GM21515 (cell line): ENCODE measurements around the gene SLX9.
"Not testable (repeated sequence)": the region's sequence is repeated elsewhere in the genome, so short reads cannot be mapped to it uniquely, and the experiment has no call there.

Experiments used
- ATAC-seq: cut with Tn5 transposase; IDR thresholded peaks from one replicate; pipeline ENCODE4 v1.9.1; 2021; ENCODE audit not compliant: unreplicated experiment

The SLX9 gene

DNA sequence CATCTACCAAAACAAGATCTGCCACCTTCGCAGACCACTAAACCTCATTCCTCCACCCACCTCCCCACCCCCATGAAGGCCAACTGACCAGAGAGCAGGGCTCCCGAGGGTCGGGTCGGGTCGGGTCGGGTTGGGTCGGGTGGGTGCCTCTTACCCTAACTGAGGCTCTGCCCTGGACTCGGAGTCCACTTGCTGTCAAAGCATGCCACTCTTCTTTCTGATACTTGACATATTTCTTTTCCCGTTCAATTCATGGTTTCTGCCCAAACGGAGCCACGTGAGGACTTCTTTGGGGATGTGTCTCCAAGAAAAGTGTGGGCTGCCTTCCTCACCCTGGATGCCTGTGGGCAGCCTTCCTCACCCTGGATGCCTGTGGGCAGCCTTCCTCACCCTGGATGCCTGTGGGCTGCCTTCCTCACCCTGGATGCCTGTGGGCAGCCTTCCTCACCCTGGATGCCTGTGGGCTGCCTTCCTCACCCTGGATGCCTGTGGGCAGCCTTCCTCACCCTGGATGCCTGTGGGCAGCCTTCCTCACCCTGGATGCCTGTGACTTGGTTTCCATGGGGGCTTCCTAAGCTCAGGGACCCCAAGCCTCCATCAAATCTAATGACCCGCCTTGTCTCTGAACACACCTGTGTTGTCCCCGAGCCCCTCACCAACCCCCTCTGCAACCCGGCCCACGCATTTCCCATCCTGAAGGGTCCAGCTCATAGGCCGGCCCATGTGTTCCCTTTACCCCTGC, 11.2 kb upstream of the SLX9 start:
- not testable (repeated sequence) for ATAC-seq

DNA sequence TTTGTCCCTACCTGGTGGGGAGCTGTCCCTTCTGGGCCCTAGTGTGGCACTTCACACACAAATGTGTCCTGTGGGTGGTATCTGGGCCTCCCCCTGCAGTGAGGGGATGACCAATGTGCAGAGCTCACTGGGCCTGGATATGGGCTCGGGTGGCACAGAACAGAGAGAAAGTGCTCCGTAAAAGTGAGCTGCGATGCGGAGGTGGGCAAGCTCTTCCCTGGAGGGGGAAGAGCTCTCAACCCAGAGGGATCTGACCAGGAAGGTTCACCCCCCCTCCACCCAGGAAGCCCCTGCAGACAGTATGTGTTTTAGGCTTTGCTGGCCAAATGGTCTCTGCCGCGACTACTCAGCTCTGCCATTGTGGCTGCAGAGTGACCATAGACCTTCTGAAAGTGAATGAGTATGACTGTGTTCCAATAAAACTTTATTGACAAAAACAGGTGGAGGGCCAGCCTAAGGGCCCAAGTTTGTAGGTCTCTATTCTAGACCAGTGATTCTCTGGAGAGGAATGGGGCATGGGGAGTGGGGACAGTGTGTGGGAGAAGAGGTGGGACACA, 10.5 kb upstream of the SLX9 start:
- ATAC-seq: no peak

DNA sequence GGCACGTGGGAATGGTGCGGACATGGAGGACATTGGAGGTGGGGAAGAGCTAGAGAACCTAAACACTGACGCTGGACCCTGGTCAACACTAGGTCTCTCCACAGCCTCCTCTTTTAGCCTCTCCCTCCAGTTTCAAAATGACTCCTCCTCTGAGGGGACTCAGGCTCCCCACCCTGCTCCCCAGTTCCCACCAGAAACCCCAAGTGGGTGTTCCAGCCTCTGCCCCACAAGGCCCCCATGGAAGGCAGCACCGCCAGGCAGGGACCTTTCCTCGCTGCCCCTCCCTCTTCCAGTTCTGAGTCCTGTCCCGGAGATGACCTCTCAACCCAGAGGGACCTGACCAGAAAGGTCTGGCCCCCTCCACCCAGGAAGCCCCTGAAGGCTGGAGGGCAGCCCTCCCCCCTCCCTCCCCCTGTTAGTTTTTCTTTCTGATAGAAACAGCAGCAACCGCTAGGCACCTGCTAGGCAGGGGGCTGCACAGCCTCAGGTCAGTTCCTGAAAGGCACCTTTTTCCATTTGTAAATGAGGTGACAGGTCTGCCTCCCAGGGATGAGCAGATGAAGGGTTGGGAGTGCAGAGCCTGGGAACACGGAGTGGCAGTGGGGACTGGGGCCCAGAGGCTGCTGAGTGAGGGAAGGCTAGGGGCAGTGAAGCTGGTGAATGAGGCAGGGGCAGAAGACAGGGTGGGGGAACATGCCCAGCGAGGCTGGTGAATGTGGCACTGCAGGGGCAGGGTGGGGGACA, 9.9 kb upstream of the SLX9 start:
- no peak for ATAC-seq

- ATAC-seq: no peak
These were observed 9.3 kb upstream of the SLX9 start for GRCh38 chr21:44930543-44930981.

DNA sequence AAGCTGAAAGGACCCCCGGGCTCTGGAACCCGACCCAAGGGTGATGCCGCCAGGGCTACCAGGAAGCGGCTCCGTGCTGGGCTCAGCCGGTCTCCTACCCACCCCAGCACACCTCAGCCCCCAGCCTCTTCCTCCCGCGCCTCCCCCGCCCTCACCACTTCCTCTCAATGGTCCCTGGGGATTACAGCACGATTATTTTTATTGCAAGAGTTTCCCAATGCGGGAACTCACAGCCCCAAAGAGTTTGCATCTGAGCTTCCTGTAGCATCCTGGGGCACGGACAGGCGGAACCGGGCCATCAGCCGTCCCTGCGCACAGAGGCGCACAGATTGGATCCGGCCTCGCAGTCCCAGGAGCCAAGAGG, 8.7 kb upstream of the SLX9 start:
- ATAC-seq: no peak

GRCh38 chr21:44931501-44932407, 8.1 kb upstream of the SLX9 start:
- ATAC-seq: no peak

DNA sequence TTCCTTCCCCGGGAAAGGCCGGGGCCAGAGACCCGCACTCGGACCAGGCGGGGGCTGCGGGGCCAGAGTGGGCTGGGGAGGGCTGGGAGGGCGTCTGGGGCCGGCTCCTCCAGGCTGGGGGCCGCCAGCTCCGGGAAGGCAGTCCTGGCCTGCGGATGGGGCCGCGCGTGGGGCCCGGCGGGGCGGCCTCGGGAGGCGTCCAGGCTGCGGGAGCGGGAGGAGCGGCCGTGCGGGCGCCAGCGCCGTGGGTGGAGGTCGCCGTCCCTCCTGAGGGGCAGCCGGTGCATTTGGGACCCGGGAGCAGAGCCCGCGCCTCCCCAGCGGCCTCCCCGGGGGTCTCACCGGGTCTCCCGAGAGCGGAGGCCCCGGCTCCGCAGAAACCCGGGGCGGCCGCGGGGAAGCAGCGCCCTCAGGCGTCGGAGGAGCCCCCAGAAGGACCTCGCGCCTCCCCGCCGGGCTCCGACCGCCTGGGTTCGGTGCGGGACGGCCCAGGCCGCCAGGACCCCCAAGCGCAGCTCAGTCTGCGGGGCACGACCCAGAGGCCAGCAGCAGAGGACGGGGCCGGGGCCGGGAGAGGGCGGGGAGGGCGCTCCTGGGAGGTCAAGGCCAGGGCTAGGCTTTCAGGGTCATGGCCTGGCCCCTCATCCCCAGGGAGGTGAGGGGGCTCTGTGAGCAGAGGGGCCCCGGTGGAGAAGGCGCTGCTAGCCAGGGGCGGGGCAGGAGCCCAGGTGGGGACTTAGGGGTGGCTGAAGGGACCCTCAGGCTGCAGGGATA, 7.2 kb upstream of the SLX9 start:
- no peak for ATAC-seq

GRCh38 chr21:44933199-44933917, 6.5 kb upstream of the SLX9 start:
- ATAC-seq: no peak

GRCh38 chr21:44933918-44934260, 5.9 kb upstream of the SLX9 start:
- ATAC-seq: no peak

DNA sequence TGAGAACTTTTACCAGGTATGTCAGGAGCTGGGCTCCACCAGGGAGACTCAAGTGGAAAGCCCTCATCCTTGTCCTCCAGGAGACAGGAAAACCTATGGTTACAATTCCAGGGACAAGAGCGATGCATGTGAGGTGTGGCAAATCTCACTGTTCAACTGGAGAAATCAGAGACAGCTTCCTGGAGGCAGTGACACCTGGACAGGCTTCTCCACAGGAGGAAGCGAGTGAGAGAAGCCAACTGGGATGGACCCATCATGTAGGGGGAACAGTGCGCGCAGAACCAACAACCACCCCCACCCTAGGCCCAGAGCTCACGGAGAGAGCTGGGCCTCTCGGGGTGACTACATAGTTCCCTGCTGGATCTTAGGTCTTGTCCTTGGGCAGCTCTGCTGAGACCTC, 5.6 kb upstream of the SLX9 start:
- ATAC-seq: no peak

GRCh38 chr21:44934797-44935532, 4.9 kb upstream of the SLX9 start:
- no peak for ATAC-seq

GRCh38 chr21:44935533-44935927, 4.3 kb upstream of the SLX9 start:
- no peak for ATAC-seq

DNA sequence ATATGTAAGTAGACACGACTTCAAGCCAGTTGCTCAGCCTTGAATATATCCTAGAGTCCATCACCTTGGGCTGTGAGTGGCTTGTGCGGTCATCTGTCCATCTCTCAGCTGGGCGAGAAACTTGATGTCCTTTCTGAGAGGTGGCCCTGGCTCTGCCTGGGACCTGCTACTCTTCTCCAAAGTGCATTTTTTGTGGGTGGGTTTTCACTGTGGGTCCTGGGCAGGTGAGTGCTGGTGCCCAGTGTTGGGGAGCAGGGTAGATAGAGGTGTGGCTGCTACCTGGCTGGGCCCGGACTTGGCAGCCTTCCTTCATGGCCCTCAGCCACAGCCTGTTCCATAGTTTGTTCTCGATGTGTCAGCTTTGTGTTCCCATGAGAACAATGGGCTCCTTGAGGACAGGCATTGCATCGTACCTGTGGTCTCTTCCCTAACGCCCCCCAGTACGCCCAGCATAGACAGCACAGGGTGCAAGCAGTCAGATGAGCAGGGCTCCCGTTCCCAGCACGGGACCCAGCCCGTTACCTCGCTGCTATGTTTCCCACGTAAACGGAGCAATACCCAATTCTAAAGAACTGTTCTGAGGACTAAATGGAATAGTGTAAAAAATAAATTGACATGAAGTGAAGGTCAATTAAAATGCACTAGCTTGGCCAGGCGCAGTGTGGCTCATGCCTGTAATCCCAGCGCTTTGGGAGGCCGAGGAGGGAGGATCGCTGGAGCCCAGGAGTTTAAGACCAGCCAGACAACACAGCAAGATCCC, 877 bp upstream of the SLX9 start:
- no peak for ATAC-seq

DNA sequence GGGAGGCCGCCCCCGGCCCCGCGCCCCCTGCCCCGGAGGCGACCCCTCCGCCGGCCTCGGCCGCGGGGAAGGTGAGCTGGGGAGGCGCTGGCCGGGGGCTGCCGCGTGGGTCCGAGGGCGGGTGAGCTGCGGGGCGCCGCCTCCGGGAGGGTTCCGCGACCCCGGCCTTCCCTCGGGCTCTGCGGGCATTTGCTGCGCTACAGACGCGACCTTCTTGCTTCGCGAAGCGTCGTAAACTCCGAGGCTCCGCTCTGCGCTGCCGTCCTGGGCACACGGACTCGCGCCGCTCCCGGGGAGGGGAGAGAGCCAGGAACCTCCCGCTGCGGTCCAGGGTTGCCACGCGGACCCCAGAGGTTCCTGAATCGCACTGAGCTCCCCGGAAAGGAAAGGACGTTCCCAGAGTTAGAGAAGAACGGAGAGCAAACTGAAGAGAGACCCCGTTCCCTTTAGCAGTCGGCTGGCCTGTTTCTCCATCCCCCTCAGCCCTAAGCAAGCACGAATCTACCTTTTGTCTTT, 345 bp downstream of the SLX9 start:
- ATAC-seq: peak; percentile 32

DNA sequence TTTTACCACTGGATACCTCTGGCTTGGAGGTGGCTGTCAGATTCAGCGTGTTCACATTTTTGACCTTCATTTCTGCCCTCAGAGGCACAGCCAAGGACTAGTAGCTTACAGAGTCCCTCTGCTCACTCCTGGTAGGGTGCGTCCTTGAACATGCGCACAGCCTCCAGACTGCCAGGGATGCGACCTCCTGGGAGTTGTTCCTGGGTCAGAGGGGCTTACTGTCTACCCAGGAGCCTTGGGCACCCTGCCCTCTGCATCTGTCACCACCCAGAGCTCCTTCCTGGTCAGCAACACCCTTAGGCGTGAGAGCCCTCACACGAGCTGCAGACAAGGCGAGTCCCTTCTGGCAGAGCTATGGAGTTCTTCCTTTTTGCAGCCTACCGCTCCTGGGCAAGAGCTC, 1.7 kb downstream of the SLX9 start:
- no peak for ATAC-seq

DNA sequence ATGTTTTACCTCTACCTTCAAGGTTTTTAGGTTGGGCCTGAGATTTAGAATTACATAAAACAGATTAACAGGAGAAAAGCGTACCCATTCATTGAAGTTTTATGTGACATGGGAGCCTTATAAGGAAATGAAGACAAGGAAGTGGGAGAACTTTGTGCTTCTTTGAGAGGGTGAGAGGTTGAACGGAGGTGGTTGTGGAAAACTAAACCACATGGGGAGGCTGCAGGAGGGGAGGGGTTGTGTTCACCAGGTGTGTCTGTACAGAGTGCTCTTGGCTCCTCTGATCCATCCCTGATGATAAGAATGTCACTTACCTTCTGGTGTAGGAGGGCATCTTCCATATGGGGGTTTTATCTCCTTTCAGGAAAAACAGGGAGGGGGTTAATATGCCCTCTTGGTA, 2.7 kb downstream of the SLX9 start:
- ATAC-seq: no peak

DNA sequence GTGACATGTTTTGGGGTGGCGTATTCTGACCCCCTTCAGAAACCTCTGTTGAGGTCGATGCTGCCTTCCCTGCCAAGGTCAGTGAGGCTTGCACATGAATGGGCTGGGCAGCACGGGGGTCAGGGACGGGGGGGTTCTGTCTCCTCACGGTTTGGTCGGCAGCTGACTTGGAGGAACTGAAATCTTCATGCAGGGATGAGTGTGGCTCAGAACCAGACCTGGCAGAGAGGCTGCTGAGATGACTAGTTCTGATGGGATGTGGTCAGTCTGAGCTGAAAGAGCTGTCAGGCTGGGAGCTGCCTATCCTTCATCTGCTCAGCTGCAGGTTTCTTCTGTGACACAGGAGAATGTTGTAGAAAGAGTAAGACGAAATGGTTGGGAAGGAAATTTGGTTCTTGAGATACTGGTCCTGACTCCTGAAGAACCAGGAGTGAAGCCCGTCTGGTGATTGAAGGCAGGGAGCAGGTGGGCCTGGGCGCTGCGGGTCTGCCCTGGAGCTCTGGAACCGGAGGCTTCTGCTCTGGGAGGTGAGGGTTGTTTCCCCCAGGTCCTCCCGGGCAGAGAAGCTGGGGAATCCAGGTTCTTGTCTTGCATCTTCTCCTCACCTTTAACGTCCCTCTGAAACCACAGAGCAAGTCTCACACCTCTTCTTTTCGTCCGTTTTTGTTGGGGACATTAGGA, 3.3 kb downstream of the SLX9 start:
- no peak for ATAC-seq
